ENCODE results near the gene RAI1.

RAI1 gene

GRCh38 chr17:17844079-17844478 lies 162.8 kb downstream of the RAI1 start:
- H3K79me2 ChIP-seq, result no peaks in the 10 kb centered on the region
- TF ChIP-seq CTCF (IDR thresholded peaks at IDR 0.05), result no peak
- H3K27ac ChIP-seq, result no peak overlapping the region
- no peaks in the 10 kb centered on the region for H3K36me3 ChIP-seq (ENCODE audit: control insufficient read depth, insufficient read depth, low read length)
- peaks cover 18% of the 10 kb centered on the region for H3K4me1 ChIP-seq
- no peak overlapping the region for H3K4me2 ChIP-seq (ENCODE audit: low read length)
- H3K27me3 ChIP-seq (ENCODE audit: control insufficient read depth, insufficient read depth, low read length), result no peaks in the 10 kb centered on the region
- H2AFZ ChIP-seq, result no peak overlapping the region
- no peaks in the 10 kb centered on the region for H3K9me3 ChIP-seq (ENCODE audit: control insufficient read depth, low read length)
- no peak overlapping the region for H3K4me3 ChIP-seq (ENCODE audit: low read depth, low read length)
- no peak overlapping the region for H3K9ac ChIP-seq

- H3K4me2 ChIP-seq (ENCODE audit: low read length), result no peak overlapping the region
- no peaks in the 10 kb centered on the region for H3K9me3 ChIP-seq (ENCODE audit: control insufficient read depth, low read length)
- H2AFZ ChIP-seq, result no peak overlapping the region
- H3K9ac ChIP-seq, result no peak overlapping the region
- no peak for TF ChIP-seq CTCF (IDR thresholded peaks at IDR 0.05)
- H3K4me3 ChIP-seq (ENCODE audit: low read depth, low read length), result no peak overlapping the region
- no peak overlapping the region for H3K27ac ChIP-seq
- no peaks in the 10 kb centered on the region for H3K36me3 ChIP-seq (ENCODE audit: control insufficient read depth, insufficient read depth, low read length)
- no peaks in the 10 kb centered on the region for H3K79me2 ChIP-seq
- peaks cover 16% of the 10 kb centered on the region for H3K4me1 ChIP-seq
- no peaks in the 10 kb centered on the region for H3K27me3 ChIP-seq (ENCODE audit: control insufficient read depth, insufficient read depth, low read length)
Measured at GRCh38 chr17:17844500-17844899, 163.2 kb downstream of the RAI1 start.

- H3K36me3 ChIP-seq (ENCODE audit: control insufficient read depth, insufficient read depth, low read length), result no peaks in the 10 kb centered on the region
- H3K9ac ChIP-seq, result no peak overlapping the region
- TF ChIP-seq CTCF (IDR thresholded peaks at IDR 0.05), result no peak
- H3K79me2 ChIP-seq, result no peaks in the 10 kb centered on the region
- no peak overlapping the region for H2AFZ ChIP-seq
- H3K4me2 ChIP-seq (ENCODE audit: low read length), result no peak overlapping the region
- H3K27me3 ChIP-seq (ENCODE audit: control insufficient read depth, insufficient read depth, low read length), result no peaks in the 10 kb centered on the region
- H3K4me1 ChIP-seq, result peaks cover 11% of the 10 kb centered on the region
- no peaks in the 10 kb centered on the region for H3K9me3 ChIP-seq (ENCODE audit: control insufficient read depth, low read length)
- no peak overlapping the region for H3K4me3 ChIP-seq (ENCODE audit: low read depth, low read length)
- peak overlapping the region; percentile 19 for H3K27ac ChIP-seq
Measured at GRCh38 chr17:17845046-17845775, 164.0 kb downstream of the RAI1 start.

GRCh38 chr17:17846003-17846402 lies 164.7 kb downstream of the RAI1 start:
- H3K9me3 ChIP-seq (ENCODE audit: control insufficient read depth, low read length), result no peaks in the 10 kb centered on the region
- no peak for TF ChIP-seq CTCF (IDR thresholded peaks at IDR 0.05)
- no peak overlapping the region for H3K27ac ChIP-seq
- no peak overlapping the region for H3K4me3 ChIP-seq (ENCODE audit: low read depth, low read length)
- no peak overlapping the region for H3K4me2 ChIP-seq (ENCODE audit: low read length)
- no peaks in the 10 kb centered on the region for H3K36me3 ChIP-seq (ENCODE audit: control insufficient read depth, insufficient read depth, low read length)
- H3K9ac ChIP-seq, result no peak overlapping the region
- H3K27me3 ChIP-seq (ENCODE audit: control insufficient read depth, insufficient read depth, low read length), result no peaks in the 10 kb centered on the region
- no peak overlapping the region for H2AFZ ChIP-seq
- H3K4me1 ChIP-seq, result peaks cover 5% of the 10 kb centered on the region
- H3K79me2 ChIP-seq, result no peaks in the 10 kb centered on the region

- Histone ChIP-seq H3K4me3 (ENCODE audit: low read depth, low read length) (no peak overlapping the region), H3K4me2 (ENCODE audit: low read length) (no peak overlapping the region), H3K27me3 (ENCODE audit: control insufficient read depth, insufficient read depth, low read length) (no peaks in the 10 kb centered on the region), H3K36me3 (ENCODE audit: control insufficient read depth, insufficient read depth, low read length) (no peaks in the 10 kb centered on the region), H3K9me3 (ENCODE audit: control insufficient read depth, low read length) (no peaks in the 10 kb centered on the region), H3K79me2 (no peaks in the 10 kb centered on the region), H3K9ac (no peak overlapping the region), H3K4me1 (peaks cover 2% of the 10 kb centered on the region), H3K27ac (no peak overlapping the region), H2AFZ (no peak overlapping the region)
- TF ChIP-seq CTCF (IDR thresholded peaks at IDR 0.05), result no peak
Measured at GRCh38 chr17:17846645-17847044, 165.4 kb downstream of the RAI1 start.
